ENCODE results near the gene MTUS2. TPM values are rescaled to one million over a fixed set of nuclear protein-coding genes. Genes with fewer than 3 reads are reported as not detected.

MTUS2 gene
- total RNA-seq, 1 donor from 2014 or later = 4.1 TPM

GRCh38 chr13:29260684-29261083 lies 440.5 kb downstream of the MTUS2 start:
- H3K9me3 Mint-ChIP-seq = peaks cover 6% of the 10 kb centered on the region
- H3K4me3 Mint-ChIP-seq = no peak overlapping the region
- peaks cover 5% of the 10 kb centered on the region for H3K4me1 Mint-ChIP-seq (ENCODE audit: unreplicated experiment)
- no peaks in the 10 kb centered on the region for H3K36me3 Mint-ChIP-seq
- H3K27me3 Mint-ChIP-seq = peaks cover 3% of the 10 kb centered on the region
- no peak overlapping the region for H3K27ac Mint-ChIP-seq
- TF ChIP-seq CTCF (conservative IDR thresholded peaks at IDR 0.05) = peak; percentile 35
- no peak for DNase-seq (ENCODE audit: extremely low spot score, unreplicated experiment)

- no peaks in the 10 kb centered on the region for H3K36me3 Mint-ChIP-seq
Measured at GRCh38 chr13:29266261-29266660, 446.1 kb downstream of the MTUS2 start.

DNA sequence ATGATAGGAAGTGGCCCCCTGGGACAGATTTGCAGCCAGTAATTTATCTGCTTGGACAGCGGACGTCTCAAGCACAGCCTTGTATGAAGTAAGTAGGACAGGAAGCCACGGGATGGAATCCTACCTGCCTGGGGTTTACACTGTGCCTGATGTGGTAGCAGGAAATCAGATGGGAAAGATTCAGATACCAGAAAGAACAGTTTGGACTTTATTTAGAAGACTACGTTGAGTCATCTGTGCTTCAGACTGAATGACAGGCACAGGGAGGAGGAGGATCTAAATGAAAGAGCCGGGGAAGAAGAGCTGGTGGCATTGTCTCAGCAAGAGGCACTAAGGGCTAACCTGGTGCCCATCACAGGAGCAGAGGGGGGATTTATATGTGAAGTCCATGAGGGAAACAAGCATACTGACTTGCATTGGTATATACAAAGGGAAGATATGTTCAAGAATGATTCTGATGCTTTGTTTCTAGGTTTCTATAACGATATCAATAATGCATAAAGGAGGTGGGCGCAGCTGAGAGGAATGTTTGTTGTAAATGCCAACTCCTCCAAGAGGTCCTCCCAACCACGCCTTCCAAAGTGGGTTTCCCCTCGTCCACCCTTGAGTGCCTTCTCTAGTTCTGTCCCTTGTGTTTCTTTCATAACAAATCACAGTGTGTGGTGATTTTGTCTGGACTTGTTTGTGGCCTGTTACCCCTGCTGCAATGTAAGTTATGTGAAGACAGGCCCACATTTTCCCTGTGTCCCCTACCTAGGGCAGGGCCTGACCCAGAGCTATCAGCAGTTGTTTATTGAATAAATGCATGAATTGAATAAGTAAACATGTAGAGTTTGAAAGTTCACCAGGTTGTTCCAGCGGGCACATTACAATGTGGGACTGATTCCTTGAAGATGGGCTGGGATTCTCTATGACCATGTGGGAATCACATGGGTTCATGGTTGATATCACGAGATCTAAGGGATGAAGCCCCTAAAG lies 446.9 kb downstream of the MTUS2 start:
- DNase-seq (ENCODE audit: extremely low spot score, unreplicated experiment) = no peak
- Mint-ChIP-seq H3K27ac (no peak overlapping the region), H3K36me3 (no peaks in the 10 kb centered on the region), H3K4me3 (no peak overlapping the region), H3K9me3 (peaks cover 6% of the 10 kb centered on the region), H3K27me3 (peaks cover 3% of the 10 kb centered on the region), H3K4me1 (ENCODE audit: unreplicated experiment) (peaks cover 5% of the 10 kb centered on the region)
- TF ChIP-seq CTCF (conservative IDR thresholded peaks at IDR 0.05) = no peak

More at GRCh38 chr13:29266261-29266660, 446.1 kb downstream of the MTUS2 start:
- peaks cover 3% of the 10 kb centered on the region for H3K27me3 Mint-ChIP-seq
- no peak for TF ChIP-seq CTCF (conservative IDR thresholded peaks at IDR 0.05)
- peaks cover 6% of the 10 kb centered on the region for H3K9me3 Mint-ChIP-seq
- H3K4me1 Mint-ChIP-seq (ENCODE audit: unreplicated experiment) = peaks cover 5% of the 10 kb centered on the region
- no peak overlapping the region for H3K27ac Mint-ChIP-seq
- H3K4me3 Mint-ChIP-seq = no peak overlapping the region
- no peak for DNase-seq (ENCODE audit: extremely low spot score, unreplicated experiment)

DNA sequence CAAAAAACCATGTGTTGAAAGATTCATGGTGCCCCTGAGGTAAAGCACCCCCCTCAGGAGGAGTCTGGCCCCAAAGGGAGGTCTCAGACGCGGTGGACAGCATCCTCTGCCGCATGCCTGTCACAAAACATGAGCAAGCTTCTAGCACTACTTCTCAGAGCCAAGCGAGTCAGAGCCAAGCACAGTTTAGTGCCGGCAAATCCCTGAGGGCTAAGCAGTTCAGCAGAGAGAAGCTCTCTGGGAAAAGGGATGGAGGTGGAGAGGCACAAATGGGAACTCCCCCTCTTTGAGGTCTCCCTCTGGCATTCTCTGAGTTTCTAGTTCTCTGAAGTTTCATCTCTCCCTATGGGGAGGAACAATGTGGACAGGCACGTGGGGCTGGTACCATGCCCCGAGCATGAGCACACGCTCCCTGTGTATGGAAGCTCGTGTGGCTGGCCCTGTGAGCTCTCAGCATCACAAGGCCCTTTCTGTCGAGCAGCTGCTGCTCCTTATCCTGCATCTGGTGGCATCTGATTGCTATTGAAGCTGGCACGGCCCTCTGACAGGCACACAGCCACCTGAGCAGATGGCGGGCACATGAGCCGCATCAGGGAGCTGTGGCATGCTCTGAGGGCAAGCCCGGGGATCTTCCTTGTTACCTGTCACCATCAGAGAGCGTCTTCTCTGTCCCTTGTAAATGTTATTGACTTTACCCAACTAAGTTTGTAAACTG lies 450.3 kb downstream of the MTUS2 start:
- peaks cover 5% of the 10 kb centered on the region for H3K4me1 Mint-ChIP-seq (ENCODE audit: unreplicated experiment)
- H3K9me3 Mint-ChIP-seq = peaks cover under 1% of the 10 kb centered on the region
- no peak overlapping the region for H3K4me3 Mint-ChIP-seq
- H3K27me3 Mint-ChIP-seq = peaks cover 3% of the 10 kb centered on the region
- H3K27ac Mint-ChIP-seq = no peak overlapping the region
- no peaks in the 10 kb centered on the region for H3K36me3 Mint-ChIP-seq
- no peak for TF ChIP-seq CTCF (conservative IDR thresholded peaks at IDR 0.05)
- DNase-seq (ENCODE audit: extremely low spot score, unreplicated experiment) = no peak

DNA sequence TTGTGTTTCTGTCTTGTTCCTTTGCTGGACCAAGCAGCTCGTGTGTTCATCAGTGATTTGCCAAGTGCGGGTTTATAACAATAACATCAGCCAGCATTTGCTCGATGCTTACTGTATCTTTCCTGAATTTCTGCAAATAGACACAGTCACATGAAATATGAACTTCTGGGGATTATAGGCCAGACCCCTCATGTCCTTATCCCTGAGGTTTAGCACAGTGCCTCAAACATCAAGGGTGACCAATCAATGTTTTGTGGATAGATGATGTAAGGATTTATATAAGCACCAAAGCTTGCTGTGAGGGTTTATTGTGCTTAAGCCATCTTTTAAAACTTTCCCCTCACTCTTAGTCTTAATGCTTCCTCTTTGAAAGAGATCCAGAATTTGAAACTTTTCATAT lies 451.5 kb downstream of the MTUS2 start:
- peaks cover 7% of the 10 kb centered on the region for H3K9me3 Mint-ChIP-seq
- peaks cover 3% of the 10 kb centered on the region for H3K27me3 Mint-ChIP-seq
- H3K4me3 Mint-ChIP-seq = no peak overlapping the region
- no peak for TF ChIP-seq CTCF (conservative IDR thresholded peaks at IDR 0.05)
- DNase-seq (ENCODE audit: extremely low spot score, unreplicated experiment) = no peak
- no peak overlapping the region for H3K27ac Mint-ChIP-seq
- H3K4me1 Mint-ChIP-seq (ENCODE audit: unreplicated experiment) = peaks cover 5% of the 10 kb centered on the region
- no peaks in the 10 kb centered on the region for H3K36me3 Mint-ChIP-seq
